Fibroblast of peridontal ligament (primary cell): ENCODE measurements around the gene BAZ2A.
A peak's percentile ranks its signal among the peaks of the same experiment; 100 is the strongest.
"Not testable (repeated sequence)": the region's sequence is repeated elsewhere in the genome, so short reads cannot be mapped to it uniquely, and the experiment has no call there.

ENCODE experiments used
- DNase-seq: peaks from one replicate; pipeline ENCODE4 v3.0.0-alpha.2; 2010; ENCODE audit errors: extremely low read depth

Gene BAZ2A

DNA sequence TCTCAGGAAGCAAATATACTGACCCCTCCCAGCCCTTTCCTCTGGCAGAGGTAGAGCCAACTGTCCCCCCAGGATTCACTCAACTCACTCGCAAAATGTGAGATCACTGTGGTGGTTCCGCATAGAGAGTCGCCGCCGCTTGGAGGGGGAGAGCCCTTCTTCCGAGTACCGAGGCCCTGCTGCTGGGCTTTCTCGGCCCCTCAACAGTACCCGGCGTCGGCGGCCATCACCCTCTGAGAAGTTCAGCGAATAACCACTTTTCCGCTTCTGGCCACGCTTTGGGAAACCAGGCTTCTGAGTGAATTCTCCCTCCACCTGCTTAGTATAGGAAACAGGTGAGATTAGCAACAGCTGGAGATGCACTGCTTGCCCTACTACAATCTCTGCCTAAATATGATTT, 31.1 kb downstream of the BAZ2A start:
- no peak for DNase-seq

DNA sequence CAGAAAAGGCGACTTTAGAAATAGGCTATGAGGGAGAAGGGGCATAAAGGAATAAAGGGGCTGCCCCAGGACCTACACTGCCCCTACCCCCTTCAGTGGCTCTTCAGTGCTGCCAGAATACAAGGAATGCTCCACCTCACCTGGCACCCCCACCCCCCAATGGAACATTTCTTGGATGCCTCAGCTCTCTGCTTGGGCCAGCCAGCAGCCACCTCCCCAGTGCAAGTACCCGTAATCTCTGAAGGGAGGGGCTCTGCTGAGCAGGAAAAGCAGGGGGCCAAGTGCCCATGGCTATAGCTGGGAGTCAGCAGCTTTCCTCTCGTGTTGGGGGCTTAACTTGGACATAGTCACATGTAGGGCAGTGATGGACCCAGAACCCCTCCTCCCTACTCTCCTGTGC, 33.3 kb downstream of the BAZ2A start:
- DNase-seq: no peak

DNA sequence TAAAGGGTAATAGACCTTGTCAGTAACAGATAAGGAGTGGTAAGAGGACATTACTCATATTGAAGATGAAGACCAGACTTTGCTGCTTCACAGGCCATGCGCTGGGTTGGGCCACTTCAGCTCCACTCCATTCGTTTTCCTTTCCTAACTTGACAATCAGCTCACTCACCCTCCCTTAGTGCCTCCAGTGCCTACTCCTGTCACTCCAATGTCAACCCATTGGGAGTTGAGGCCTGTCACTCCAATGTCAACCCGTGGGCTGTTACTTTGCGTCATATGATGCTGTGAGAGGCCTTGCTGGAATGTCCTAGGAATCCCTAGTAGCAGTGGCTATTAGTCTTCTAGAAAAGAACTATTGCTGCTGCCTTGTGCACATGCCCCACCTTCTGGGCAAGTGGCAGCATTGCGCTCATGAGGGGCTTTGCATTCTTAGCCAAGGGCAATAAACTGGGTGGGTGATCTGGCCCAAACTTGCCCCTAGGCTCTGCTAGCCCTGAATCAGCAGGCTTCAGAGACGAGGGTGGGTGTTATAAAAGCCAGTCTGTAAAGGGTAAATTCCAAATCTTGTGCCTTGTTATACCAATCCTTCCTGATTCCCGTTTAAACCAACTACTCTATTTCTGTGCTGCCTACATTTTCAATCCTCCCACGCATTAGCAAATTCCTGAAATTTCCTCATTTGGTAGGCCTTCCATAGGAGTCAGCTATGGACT, 36.1 kb downstream of the BAZ2A start:
- DNase-seq: peak; percentile 82

DNA sequence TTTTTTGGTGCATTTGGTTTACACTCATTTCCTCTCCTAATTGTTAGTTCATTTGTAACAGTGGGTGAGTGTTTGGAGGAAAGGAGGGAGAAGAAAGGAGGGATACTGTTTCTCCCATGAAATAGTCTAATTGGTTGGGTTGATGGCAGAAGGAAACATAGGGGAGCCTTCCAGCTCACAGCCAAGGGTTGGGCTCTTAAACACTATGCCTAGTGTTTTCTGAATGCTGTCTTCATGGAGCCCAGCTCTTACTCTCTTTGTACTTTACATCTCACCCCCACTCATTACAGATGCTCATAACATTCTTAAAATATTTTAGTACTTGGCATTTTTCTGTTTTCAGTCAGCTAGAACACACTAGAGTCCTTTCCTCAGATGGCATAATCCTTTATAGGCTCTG, 38.2 kb downstream of the BAZ2A start:
- DNase-seq: peak; percentile 23

DNA sequence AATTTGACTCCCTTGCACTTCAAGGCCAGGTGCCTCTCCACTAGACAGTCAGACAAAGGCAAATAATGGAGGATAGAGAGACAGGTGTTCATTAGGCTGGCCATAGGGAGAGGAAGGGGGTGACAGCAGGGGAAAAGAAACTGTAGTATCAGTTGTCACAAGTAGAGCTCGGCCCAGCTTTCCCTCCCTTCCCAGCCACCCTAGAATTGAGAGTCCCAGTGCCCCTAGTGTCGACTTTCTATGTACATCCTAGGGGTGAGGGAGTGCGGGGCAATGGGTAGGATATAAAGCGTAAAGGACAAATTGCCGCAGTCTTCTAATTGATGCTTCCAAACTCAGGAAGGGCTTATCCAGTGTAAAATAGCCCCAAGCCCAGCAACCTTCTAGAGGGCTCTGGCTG, 39.0 kb downstream of the BAZ2A start:
- DNase-seq: no peak

DNA sequence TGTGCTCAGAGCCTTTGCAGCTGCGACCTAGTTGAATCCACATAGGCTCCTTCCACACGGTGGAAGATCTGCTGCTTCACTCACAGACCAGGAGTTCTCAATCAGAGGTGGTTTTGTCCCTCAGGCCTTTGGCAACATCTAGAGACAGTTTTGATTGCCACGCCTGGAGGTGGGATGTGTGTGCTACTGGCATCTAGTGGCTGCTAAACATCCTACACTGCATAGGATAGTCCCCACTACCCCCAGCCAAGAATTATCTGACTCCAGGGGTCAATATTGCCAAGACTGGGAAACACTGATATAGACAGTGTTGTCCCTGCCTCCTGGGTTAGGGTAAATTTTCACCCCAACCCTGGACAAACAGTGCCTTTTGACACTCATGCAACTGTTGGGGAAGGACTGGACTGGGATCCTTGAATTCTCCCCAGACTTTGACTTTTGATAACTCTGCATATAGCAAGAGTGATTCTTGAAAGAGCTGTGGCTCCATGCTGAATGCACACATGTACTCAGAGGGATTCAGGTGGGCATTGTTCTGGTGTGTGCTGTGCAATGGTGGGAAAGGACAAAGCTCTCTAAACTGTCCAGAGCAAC, 39.8 kb downstream of the BAZ2A start:
- no peak for DNase-seq

DNA sequence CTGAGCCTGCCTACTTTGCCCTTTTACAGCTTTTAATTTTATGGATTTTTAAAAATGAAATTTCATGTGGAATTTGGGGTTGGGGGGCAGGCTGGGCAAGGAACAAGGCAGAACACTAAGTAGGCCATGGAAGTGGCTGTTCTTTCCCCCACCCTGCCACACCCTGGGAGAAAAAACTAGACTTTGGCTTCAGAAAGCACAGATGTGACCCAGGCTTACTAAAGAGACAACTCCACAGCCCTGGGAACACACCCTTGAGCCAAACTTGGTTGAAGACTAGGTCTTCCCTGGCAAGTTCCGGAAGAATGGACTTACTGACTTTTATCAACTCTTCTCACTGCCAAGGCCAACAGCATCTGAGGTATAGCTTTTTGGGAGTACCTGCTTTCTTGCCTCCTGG, 40.3 kb downstream of the BAZ2A start:
- DNase-seq: no peak

DNA sequence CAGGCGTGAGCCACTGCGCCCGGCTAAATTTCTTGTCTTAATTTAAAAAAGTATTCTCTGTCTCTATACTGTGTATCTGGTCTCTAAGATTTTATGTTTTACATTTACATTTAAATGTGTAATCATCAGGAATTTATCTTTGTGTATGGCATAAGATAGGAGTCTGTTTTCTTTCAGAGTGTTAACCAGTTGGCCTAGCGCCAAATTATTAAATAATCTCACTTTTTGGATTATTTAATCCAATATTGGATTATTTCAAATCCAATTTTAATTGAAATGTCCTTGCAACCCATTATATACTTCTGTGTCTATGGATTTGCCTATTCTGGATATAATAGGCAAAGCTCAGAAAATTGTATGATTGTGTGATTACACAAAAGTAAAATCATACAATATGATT, 45.0 kb downstream of the BAZ2A start:
- no peak for DNase-seq

DNA sequence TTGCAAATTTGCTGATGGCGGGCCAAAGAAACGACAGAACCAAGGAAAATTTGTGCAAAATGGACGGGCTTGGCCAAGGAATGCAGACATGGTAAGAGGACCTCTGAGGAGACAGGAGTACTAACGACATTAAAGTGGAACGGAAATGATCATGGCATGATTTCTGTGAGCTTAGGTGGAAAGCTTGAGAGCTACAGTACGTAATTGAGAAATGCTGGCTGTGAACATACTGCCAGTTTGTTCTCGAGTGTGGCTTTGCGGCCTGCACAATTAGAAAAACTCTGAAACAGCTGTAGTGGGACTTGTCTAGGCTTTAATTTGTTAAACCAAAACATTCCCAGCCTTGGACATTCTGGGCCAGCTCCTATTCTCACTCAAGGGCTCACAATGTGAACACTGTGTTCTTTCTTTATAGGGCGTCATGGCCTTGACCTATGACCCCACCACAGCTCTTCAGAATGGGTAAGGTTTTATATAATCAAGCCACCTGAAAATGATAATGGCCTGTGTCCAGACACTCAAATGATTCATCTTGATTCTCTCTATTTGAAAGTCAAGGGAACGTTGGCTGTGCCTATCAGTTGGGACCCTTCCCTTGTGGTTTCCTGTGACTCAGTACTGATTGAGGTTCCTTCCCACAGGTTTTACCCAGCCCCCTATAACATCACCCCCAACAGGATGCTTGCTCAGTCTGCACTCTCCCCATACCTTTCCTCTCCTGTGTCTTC, 48.5 kb downstream of the BAZ2A start:
- no peak for DNase-seq

DNA sequence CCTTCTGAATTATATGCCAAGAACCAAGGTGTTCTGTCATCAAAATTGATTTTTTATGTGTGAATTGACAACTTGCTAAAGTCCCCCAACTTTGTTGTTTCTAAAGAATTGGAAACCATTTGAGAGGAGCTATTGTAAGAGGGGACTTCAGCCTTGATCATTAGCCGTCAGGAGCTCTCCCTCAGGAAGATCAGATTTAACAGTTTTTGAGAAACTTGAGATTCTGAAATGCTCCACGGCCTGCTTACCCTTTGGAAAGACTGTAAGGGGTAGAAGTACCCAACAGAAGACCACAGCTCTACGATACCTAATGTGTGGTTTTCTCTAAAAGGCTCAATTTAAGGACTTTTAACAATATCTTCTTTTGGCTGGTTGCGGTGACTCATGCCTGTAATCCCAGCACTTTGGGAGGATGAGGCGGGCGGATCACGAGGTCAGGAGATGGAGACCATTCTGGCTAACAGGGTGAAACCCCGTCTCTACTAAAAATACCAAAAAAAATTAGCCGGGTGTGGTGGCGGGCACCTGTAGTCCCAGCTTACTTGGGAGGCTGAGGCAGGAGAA, 51.1 kb downstream of the BAZ2A start:
- no peak for DNase-seq

DNA sequence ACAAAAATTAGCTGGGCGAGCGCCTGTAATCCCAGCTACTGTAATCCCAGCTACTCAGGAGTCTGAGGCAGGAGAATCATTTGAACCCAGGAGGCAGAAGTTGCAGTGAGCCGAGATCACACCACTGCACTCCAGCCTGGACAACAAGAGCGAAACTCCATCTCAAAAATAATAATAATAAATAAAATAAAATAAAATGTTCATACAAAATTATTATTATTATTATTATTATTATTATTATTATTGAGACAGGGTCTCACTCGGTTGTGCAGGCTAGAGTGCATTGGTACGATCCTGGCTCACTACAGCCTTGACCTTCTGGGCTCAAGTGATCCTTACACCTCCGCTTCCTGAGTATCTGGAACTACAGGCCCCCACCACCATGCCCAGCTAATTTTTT, 52.9 kb downstream of the BAZ2A start:
- not testable (repeated sequence) for DNase-seq

DNA sequence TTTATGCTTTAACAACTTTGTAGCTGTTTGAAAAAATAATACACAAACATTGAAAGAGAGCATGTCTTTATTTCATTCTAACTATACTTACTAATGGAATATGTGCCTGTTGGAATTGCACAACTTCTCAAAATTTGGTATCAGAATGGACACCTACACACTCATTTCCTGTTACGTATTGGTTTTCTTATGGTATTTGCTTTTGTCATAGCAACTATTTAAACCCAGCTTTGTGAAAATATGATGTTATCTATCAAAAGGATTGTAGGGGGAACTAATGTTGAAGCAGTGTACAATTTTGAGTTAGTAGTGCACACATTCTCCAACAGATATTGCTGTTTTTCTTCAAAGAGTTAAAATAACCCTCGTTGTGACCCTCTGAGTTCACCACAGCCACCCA, 55.9 kb downstream of the BAZ2A start:
- DNase-seq: no peak

DNA sequence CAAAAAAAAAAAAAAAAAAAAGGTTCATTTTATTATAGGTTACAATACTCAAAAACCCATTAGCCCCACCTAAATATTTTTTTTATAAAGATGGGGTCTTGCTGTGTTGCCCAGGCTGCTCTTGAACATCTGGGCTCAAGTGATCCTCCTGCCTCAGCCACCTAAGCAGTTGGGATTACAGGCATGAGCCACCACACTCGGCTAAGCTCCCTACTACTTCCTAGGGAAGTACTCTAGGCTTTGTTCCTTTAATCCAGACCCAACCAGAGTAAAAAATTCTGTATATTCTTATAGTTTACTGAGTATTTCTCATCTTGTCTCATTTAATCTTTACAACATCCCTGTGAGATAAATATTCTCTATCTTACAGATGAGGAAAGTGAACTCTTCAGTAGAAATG, 57.8 kb downstream of the BAZ2A start:
- DNase-seq: no peak

DNA sequence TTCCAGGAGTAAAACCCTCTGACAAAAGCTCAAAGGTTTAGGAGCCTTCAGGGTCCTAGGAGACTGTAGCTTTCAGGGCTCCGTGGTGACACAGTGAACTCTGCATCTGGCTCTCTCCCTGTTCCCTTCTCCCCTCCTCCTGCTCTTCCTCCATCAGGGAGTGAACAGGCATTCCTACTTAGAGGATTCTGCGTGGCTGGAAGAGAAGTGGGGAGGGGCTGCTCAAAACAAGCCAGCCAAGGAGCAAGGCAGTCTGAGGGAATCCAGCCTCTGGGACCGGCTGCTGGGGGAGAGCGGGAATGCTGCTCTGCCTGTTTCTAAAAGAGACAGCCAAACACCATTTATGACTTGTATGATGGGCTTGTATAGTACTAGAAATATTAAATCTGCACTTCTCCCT, 59.0 kb downstream of the BAZ2A start:
- DNase-seq: no peak

DNA sequence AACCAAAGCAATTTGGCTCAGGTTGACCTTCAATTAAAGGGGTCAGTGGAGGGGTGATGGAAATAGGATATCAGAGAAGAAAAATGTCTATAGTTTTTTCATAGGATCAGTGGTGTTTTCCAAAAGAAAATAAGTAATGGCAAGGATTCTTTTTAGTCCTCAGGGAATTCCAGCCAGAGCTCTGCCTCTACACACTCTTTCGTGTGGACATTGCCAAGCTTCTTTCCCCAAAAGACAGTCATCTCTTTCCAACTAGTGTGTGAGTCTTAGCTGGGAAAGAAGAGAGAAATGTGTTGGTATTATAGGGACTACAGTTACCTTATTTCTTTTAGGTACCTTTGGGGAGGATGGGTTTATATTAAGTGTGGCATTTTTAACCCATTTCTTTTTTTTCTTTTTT, 62.0 kb downstream of the BAZ2A start:
- DNase-seq: peak; percentile 18

DNA sequence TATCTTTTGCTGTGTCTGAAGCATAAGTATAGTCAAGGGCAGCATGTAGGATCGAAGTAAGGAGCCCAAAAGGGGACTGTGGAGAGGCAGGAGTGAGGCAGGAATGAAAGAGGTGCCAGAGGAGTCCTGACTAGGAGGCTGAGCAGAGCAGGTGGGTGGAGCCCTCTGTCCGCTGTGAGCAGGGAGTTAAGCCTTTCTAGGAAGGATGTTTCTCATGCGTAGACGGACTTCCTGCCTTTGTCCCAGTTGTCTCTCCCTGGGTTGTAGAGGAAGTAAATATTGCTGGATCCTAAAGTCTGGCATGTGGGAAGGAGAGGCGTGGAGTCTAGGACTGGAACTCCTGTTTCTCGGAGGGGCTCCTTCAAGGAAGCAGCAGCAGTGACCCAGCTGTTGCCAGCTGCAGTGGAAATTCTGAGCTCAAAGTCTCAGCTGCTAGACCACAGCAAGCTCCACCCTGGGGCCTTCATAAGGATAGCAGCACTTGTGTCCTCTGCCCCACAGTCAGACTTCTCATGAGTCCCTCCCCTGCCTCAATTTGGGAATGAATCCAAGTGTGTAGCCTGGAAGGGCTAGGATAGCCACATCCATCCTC, 64.5 kb downstream of the BAZ2A start:
- DNase-seq: peak; percentile 88

DNA sequence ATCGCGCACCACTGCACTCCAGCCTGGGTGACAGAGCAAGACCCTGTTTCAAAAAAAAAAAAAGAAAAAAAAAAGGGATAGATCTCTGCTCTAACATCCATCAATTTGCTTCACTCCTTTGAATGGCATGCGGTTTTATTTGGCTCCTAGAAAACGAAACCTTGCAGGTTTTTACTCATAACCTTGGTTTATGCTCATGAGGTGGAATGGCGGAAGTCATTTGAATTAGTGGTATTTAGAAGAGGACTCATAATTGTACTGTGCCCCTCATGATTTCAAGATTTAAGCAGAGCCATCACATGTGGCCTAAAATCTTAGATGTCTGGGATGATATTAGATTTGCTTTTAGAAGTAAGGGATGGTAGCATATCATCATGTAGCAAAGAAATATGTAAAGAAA, 79.1 kb downstream of the BAZ2A start:
- DNase-seq: no peak

DNA sequence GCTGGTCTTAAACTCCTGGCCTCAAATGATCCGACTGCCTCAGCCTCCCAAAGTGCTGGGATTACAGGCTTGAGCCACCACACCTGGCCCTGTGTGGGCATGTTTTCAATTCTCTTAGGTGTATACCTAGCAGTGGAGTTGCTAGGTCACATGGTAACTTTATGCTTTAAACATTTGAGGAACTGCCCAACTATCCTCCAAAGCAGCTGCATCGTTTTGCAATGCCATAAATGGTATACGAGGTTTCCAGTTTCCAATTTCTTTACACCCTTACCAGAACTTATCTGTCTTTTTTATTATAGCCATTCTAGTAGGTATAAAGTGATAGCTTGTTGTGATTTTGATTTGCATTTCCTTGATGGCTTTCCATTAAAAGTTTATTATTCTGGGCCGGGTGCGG, 83.4 kb downstream of the BAZ2A start:
- DNase-seq: no peak
